Measurements from ENCODE around the gene CXorf66.

CXorf66 gene

GRCh38 chrX:139932073-139932900 lies 33.0 kb downstream of the CXorf66 start:
- Histone ChIP-seq H2BK120ac (ENCODE audit: low read depth, low read length) (no peak overlapping the region), H4K5ac (ENCODE audit: low read length) (no peak overlapping the region), H3K4ac (ENCODE audit: low read depth, low read length) (peak overlapping the region; percentile 75), H3K36me3 (ENCODE audit: control insufficient read depth, insufficient read depth, low read length) (no peaks in the 10 kb centered on the region), H4K8ac (ENCODE audit: low read depth, low read length) (no peak overlapping the region), H2BK15ac (replicated peaks; ENCODE audit: low read depth) (no peak overlapping the region), H2AK5ac (ENCODE audit: low read length) (no peak overlapping the region), H3K79me1 (ENCODE audit: low read length) (no peaks in the 10 kb centered on the region), H3K79me2 (ENCODE audit: control insufficient read depth, insufficient read depth, low read length) (peaks cover 22% of the 10 kb centered on the region), H3K56ac (ENCODE audit: low read length) (peak overlapping the region; percentile 92), H3K18ac (ENCODE audit: low read length) (peak overlapping the region; percentile 95), H3K4me2 (ENCODE audit: low read length) (no peak overlapping the region), H3K4me3 (ENCODE audit: low read length) (peak overlapping the region; percentile 62), H3K23ac (ENCODE audit: low read length) (peak overlapping the region; percentile 66), H3K4me1 (ENCODE audit: control insufficient read depth, low read depth, low read length) (peaks cover 4% of the 10 kb centered on the region), H3K9ac (ENCODE audit: low read length) (peak overlapping the region; percentile 81), H2BK5ac (ENCODE audit: low read length) (no peak overlapping the region), H3K27ac (ENCODE audit: low read depth, low read length) (peak overlapping the region; percentile 91), H3K27me3 (ENCODE audit: insufficient read depth, low read length, poor library complexity) (no peaks in the 10 kb centered on the region)
- no CpG with 5 or more reads among the region's 109 CpGs for WGBS (ENCODE audit: extremely low coverage, insufficient coverage, low lambda C conversion rate)
- DNase-seq: no peak

GRCh38 chrX:139931646-139932072 lies 33.7 kb downstream of the CXorf66 start:
- Histone ChIP-seq H2BK120ac (ENCODE audit: low read depth, low read length) (no peak overlapping the region), H3K36me3 (ENCODE audit: control insufficient read depth, insufficient read depth, low read length) (no peaks in the 10 kb centered on the region), H3K4me3 (ENCODE audit: low read length) (peak overlapping the region; percentile 62), H2BK15ac (replicated peaks; ENCODE audit: low read depth) (no peak overlapping the region), H3K27me3 (ENCODE audit: insufficient read depth, low read length, poor library complexity) (no peaks in the 10 kb centered on the region), H3K18ac (ENCODE audit: low read length) (peak overlapping the region; percentile 95), H3K23ac (ENCODE audit: low read length) (no peak overlapping the region), H3K56ac (ENCODE audit: low read length) (peak overlapping the region; percentile 78), H3K4ac (ENCODE audit: low read depth, low read length) (peak overlapping the region; percentile 60), H2BK5ac (ENCODE audit: low read length) (no peak overlapping the region), H4K8ac (ENCODE audit: low read depth, low read length) (no peak overlapping the region), H2AK5ac (ENCODE audit: low read length) (no peak overlapping the region), H3K9ac (ENCODE audit: low read length) (peak overlapping the region; percentile 70), H3K79me2 (ENCODE audit: control insufficient read depth, insufficient read depth, low read length) (peaks cover 25% of the 10 kb centered on the region), H3K4me1 (ENCODE audit: control insufficient read depth, low read depth, low read length) (peaks cover 4% of the 10 kb centered on the region), H3K27ac (ENCODE audit: low read depth, low read length) (no peak overlapping the region), H4K5ac (ENCODE audit: low read length) (no peak overlapping the region), H3K79me1 (ENCODE audit: low read length) (no peaks in the 10 kb centered on the region), H3K4me2 (ENCODE audit: low read length) (peak overlapping the region; percentile 11)
- no peak for DNase-seq
- WGBS (ENCODE audit: extremely low coverage, insufficient coverage, low lambda C conversion rate): no CpG with 5 or more reads among the region's 33 CpGs

GRCh38 chrX:139930916-139931645 lies 34.2 kb downstream of the CXorf66 start:
- no peak overlapping the region for H2AK5ac ChIP-seq (ENCODE audit: low read length)
- peaks cover 4% of the 10 kb centered on the region for H3K4me1 ChIP-seq (ENCODE audit: control insufficient read depth, low read depth, low read length)
- peak overlapping the region; percentile 95 for H3K18ac ChIP-seq (ENCODE audit: low read length)
- no peak overlapping the region for H4K5ac ChIP-seq (ENCODE audit: low read length)
- no peaks in the 10 kb centered on the region for H3K36me3 ChIP-seq (ENCODE audit: control insufficient read depth, insufficient read depth, low read length)
- peaks cover 28% of the 10 kb centered on the region for H3K79me2 ChIP-seq (ENCODE audit: control insufficient read depth, insufficient read depth, low read length)
- H3K27me3 ChIP-seq (ENCODE audit: insufficient read depth, low read length, poor library complexity): no peaks in the 10 kb centered on the region
- H4K8ac ChIP-seq (ENCODE audit: low read depth, low read length): no peak overlapping the region
- no CpG with 5 or more reads among the region's 27 CpGs for WGBS (ENCODE audit: extremely low coverage, insufficient coverage, low lambda C conversion rate)
- H3K27ac ChIP-seq (ENCODE audit: low read depth, low read length): no peak overlapping the region
- DNase-seq: peak; percentile 36
- no peak overlapping the region for H2BK120ac ChIP-seq (ENCODE audit: low read depth, low read length)
- H3K56ac ChIP-seq (ENCODE audit: low read length): peak overlapping the region; percentile 78
- no peaks in the 10 kb centered on the region for H3K79me1 ChIP-seq (ENCODE audit: low read length)
- H3K4ac ChIP-seq (ENCODE audit: low read depth, low read length): no peak overlapping the region
- peak overlapping the region; percentile 62 for H3K4me3 ChIP-seq (ENCODE audit: low read length)
- H3K9ac ChIP-seq (ENCODE audit: low read length): peak overlapping the region; percentile 70
- H2BK15ac ChIP-seq (replicated peaks; ENCODE audit: low read depth): no peak overlapping the region
- H3K4me2 ChIP-seq (ENCODE audit: low read length): peak overlapping the region; percentile 40
- H2BK5ac ChIP-seq (ENCODE audit: low read length): no peak overlapping the region
- H3K23ac ChIP-seq (ENCODE audit: low read length): no peak overlapping the region

- Histone ChIP-seq H3K4ac (ENCODE audit: low read depth, low read length) (no peak overlapping the region), H3K56ac (ENCODE audit: low read length) (no peak overlapping the region), H3K23ac (ENCODE audit: low read length) (no peak overlapping the region), H3K79me1 (ENCODE audit: low read length) (no peaks in the 10 kb centered on the region), H3K27me3 (ENCODE audit: insufficient read depth, low read length, poor library complexity) (no peaks in the 10 kb centered on the region), H3K27ac (ENCODE audit: low read depth, low read length) (no peak overlapping the region), H3K4me1 (ENCODE audit: control insufficient read depth, low read depth, low read length) (peaks cover 4% of the 10 kb centered on the region), H3K79me2 (ENCODE audit: control insufficient read depth, insufficient read depth, low read length) (peaks cover 32% of the 10 kb centered on the region), H2BK120ac (ENCODE audit: low read depth, low read length) (no peak overlapping the region), H3K18ac (ENCODE audit: low read length) (no peak overlapping the region), H2BK5ac (ENCODE audit: low read length) (no peak overlapping the region), H2AK5ac (ENCODE audit: low read length) (no peak overlapping the region), H3K4me3 (ENCODE audit: low read length) (no peak overlapping the region), H4K5ac (ENCODE audit: low read length) (no peak overlapping the region), H3K9ac (ENCODE audit: low read length) (no peak overlapping the region), H3K4me2 (ENCODE audit: low read length) (peak overlapping the region; percentile 15), H3K36me3 (ENCODE audit: control insufficient read depth, insufficient read depth, low read length) (no peaks in the 10 kb centered on the region), H4K8ac (ENCODE audit: low read depth, low read length) (no peak overlapping the region), H2BK15ac (replicated peaks; ENCODE audit: low read depth) (no peak overlapping the region)
- DNase-seq: no peak
- WGBS (ENCODE audit: extremely low coverage, insufficient coverage, low lambda C conversion rate): no CpG with 5 or more reads among the region's 4 CpGs
Measured at GRCh38 chrX:139930401-139930800, 34.9 kb downstream of the CXorf66 start.

- H3K79me2 ChIP-seq (ENCODE audit: control insufficient read depth, insufficient read depth, low read length): peaks cover 34% of the 10 kb centered on the region
- no peak overlapping the region for H4K8ac ChIP-seq (ENCODE audit: low read depth, low read length)
- H3K4me3 ChIP-seq (ENCODE audit: low read length): no peak overlapping the region
- no peak overlapping the region for H2BK5ac ChIP-seq (ENCODE audit: low read length)
- no peak overlapping the region for H3K4ac ChIP-seq (ENCODE audit: low read depth, low read length)
- H3K56ac ChIP-seq (ENCODE audit: low read length): no peak overlapping the region
- no peak overlapping the region for H3K18ac ChIP-seq (ENCODE audit: low read length)
- H3K27ac ChIP-seq (ENCODE audit: low read depth, low read length): no peak overlapping the region
- no peaks in the 10 kb centered on the region for H3K36me3 ChIP-seq (ENCODE audit: control insufficient read depth, insufficient read depth, low read length)
- DNase-seq: no peak
- no CpG with 5 or more reads among the region's 5 CpGs for WGBS (ENCODE audit: extremely low coverage, insufficient coverage, low lambda C conversion rate)
- no peak overlapping the region for H4K5ac ChIP-seq (ENCODE audit: low read length)
- H2AK5ac ChIP-seq (ENCODE audit: low read length): no peak overlapping the region
- H3K4me1 ChIP-seq (ENCODE audit: control insufficient read depth, low read depth, low read length): peaks cover 4% of the 10 kb centered on the region
- H3K9ac ChIP-seq (ENCODE audit: low read length): no peak overlapping the region
- H2BK120ac ChIP-seq (ENCODE audit: low read depth, low read length): no peak overlapping the region
- H3K23ac ChIP-seq (ENCODE audit: low read length): no peak overlapping the region
- H3K79me1 ChIP-seq (ENCODE audit: low read length): no peaks in the 10 kb centered on the region
- H2BK15ac ChIP-seq (replicated peaks; ENCODE audit: low read depth): no peak overlapping the region
- peak overlapping the region; percentile 18 for H3K4me2 ChIP-seq (ENCODE audit: low read length)
- no peaks in the 10 kb centered on the region for H3K27me3 ChIP-seq (ENCODE audit: insufficient read depth, low read length, poor library complexity)
Measured at GRCh38 chrX:139929876-139930275, 35.4 kb downstream of the CXorf66 start.
